ENCODE measurements around the gene NLRP10.

Gene NLRP10

GRCh38 chr11:7965386-7965785 is at the start of gene NLRP10:
Gene NLRP10, minus strand, starts transcription at chr11:7965447. Its CDS starts 1,952 bp downstream, at chr11:7963495.
- Histone ChIP-seq H3K9ac (ENCODE audit: low read length) (no peak within 1 kb of the TSS), H3K4me2 (ENCODE audit: low read depth, low read length, poor library complexity, severe bottlenecking) (no peak within 1 kb of the TSS)

DNA sequence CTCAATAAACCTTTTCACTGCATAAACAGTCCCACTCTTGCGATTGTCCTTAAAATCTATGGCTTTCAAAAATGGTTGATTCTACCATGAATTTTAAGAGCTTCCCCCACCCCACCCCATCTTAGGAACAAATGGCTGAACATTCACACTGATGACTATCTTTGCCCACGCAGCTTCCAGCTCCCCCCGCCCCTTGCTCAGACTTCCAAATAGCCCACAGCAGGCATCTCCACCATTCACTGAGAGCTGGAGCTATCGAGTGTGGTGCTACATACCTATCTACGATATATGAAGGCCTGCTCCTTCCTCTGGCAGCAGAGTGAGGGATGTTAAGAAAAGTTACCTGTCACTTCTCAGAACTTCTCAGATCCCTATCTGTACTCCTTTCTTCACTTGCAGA is 48.6 kb upstream of the NLRP10 start:
- Histone ChIP-seq H3K36me3 (ENCODE audit: low read length) (no peaks in the 10 kb centered on the region), H3K27ac (ENCODE audit: low read depth, low read length) (no peak overlapping the region), H3K4me2 (ENCODE audit: low read depth, low read length, poor library complexity, severe bottlenecking) (no peak overlapping the region), H3F3A (ENCODE audit: insufficient read depth) (no peaks in the 10 kb centered on the region), H3K27me3 (ENCODE audit: low read length) (no peaks in the 10 kb centered on the region), H2AFZ (ENCODE audit: low read depth, low read length, severe bottlenecking) (no peak overlapping the region), H4K20me1 (ENCODE audit: low read depth, low read length) (no peaks in the 10 kb centered on the region), H3K9me3 (ENCODE audit: insufficient read depth, low read length) (no peaks in the 10 kb centered on the region), H3K9me2 (replicated peaks; ENCODE audit: insufficient read depth, low read length) (no peaks in the 10 kb centered on the region), H3K79me2 (ENCODE audit: insufficient read depth, low read length) (no peaks in the 10 kb centered on the region), H3K4me3 (ENCODE audit: insufficient read depth, low read length, poor library complexity, severe bottlenecking) (no peak overlapping the region), H3K9ac (ENCODE audit: low read length) (no peak overlapping the region)
- TF ChIP-seq EZH2phosphoT487 (conservative IDR thresholded peaks at IDR 0.05; ENCODE audit: low read length), result no peak
- TF ChIP-seq CTCF (IDR thresholded peaks at IDR 0.05; ENCODE audit: insufficient read depth, low read length, poor library complexity, severe bottlenecking), result no peak

More at GRCh38 chr11:7965386-7965785, at the start of gene NLRP10:
- Histone ChIP-seq H3K4me3 (ENCODE audit: insufficient read depth, low read length, poor library complexity, severe bottlenecking) (no peak within 1 kb of the TSS), H3K79me2 (ENCODE audit: insufficient read depth, low read length) (no peaks in the 10 kb centered on the region), H4K20me1 (ENCODE audit: low read depth, low read length) (no peaks in the 10 kb centered on the region), H2AFZ (ENCODE audit: low read depth, low read length, severe bottlenecking) (no peak within 1 kb of the TSS), H3K27me3 (ENCODE audit: low read length) (no peaks in the 10 kb centered on the region), H3K9me3 (ENCODE audit: insufficient read depth, low read length) (no peaks in the 10 kb centered on the region), H3K27ac (ENCODE audit: low read depth, low read length) (no peak within 1 kb of the TSS), H3K9me2 (replicated peaks; ENCODE audit: insufficient read depth, low read length) (no peaks in the 10 kb centered on the region), H3K36me3 (ENCODE audit: low read length) (no peaks in the 10 kb centered on the region), H3F3A (ENCODE audit: insufficient read depth) (no peaks in the 10 kb centered on the region)
- TF ChIP-seq EZH2phosphoT487 (conservative IDR thresholded peaks at IDR 0.05; ENCODE audit: low read length) (no peak), CTCF (IDR thresholded peaks at IDR 0.05; ENCODE audit: insufficient read depth, low read length, poor library complexity, severe bottlenecking) (no peak)

DNA sequence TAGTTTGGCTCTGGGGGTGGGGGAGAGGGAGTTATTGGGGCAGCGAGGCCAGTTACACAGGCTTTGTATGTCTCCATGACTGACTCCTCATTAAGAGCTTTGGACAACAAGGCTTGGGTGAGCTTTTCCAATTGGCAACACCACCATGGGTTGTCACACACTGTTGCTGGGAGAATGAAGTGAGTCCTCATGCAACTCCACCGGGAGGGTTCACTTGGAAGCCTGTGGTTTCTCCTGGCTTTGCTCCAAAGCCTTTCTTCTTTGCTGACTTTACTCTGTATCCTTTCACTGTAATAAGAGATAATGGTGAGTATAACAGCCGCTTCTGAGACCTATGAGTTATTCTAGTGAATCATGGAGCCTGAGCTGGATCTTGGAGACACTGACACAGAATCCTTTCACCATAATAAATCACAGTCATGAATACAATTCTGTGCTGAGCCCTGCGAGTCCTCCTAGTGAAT is 46.8 kb upstream of the NLRP10 start:
- TF ChIP-seq CTCF (IDR thresholded peaks at IDR 0.05; ENCODE audit: insufficient read depth, low read length, poor library complexity, severe bottlenecking) (no peak), EZH2phosphoT487 (conservative IDR thresholded peaks at IDR 0.05; ENCODE audit: low read length) (no peak)
- Histone ChIP-seq H3K9me3 (ENCODE audit: insufficient read depth, low read length) (no peaks in the 10 kb centered on the region), H3K4me3 (ENCODE audit: insufficient read depth, low read length, poor library complexity, severe bottlenecking) (no peak overlapping the region), H4K20me1 (ENCODE audit: low read depth, low read length) (no peaks in the 10 kb centered on the region), H3K9me2 (replicated peaks; ENCODE audit: insufficient read depth, low read length) (no peaks in the 10 kb centered on the region), H3K27me3 (ENCODE audit: low read length) (no peaks in the 10 kb centered on the region), H3K27ac (ENCODE audit: low read depth, low read length) (no peak overlapping the region), H3K9ac (ENCODE audit: low read length) (no peak overlapping the region), H3K36me3 (ENCODE audit: low read length) (no peaks in the 10 kb centered on the region), H3F3A (ENCODE audit: insufficient read depth) (no peaks in the 10 kb centered on the region), H3K79me2 (ENCODE audit: insufficient read depth, low read length) (no peaks in the 10 kb centered on the region), H2AFZ (ENCODE audit: low read depth, low read length, severe bottlenecking) (no peak overlapping the region), H3K4me2 (ENCODE audit: low read depth, low read length, poor library complexity, severe bottlenecking) (no peak overlapping the region)

Data from SU-DHL-6 (cell line).